AG09319 (cell line): ENCODE measurements around the gene C6orf163.
"Not testable (repeated sequence)": the region's sequence is repeated elsewhere in the genome, so short reads cannot be mapped to it uniquely, and the experiment has no call there.

Experiments
- DNase-seq: peaks from one replicate; pipeline ENCODE4 v3.0.0-alpha.2; 2010; ENCODE audit warnings: low read depth; ENCODE audit errors: extremely low read depth
- CTCF ChIP-seq: IDR thresholded peaks from 2 replicates; pipeline ENCODE4 v1.5.1; 2011; ENCODE audit warnings: low read depth, mild to moderate bottlenecking, inconsistent platforms, low read length, moderate library complexity

C6orf163 gene

GRCh38 chr6:87322304-87323212, 22.1 kb upstream of the C6orf163 start, which contains the start of gene SMIM8:
SMIM8 (plus strand) TSS chr6:87322588; CDS start chr6:87337032, 14,444 bp downstream.
- peak; percentile 76 for TF ChIP-seq CTCF
- peak; percentile 23 for DNase-seq

GRCh38 chr6:87323880-87324279, 20.7 kb upstream of the C6orf163 start:
- DNase-seq: not testable (repeated sequence)

GRCh38 chr6:87330961-87331360, 13.7 kb upstream of the C6orf163 start:
- no peak for TF ChIP-seq CTCF
- no peak for DNase-seq

GRCh38 chr6:87333033-87333432, 11.6 kb upstream of the C6orf163 start:
- DNase-seq: no peak
- no peak for TF ChIP-seq CTCF

GRCh38 chr6:87333591-87334181, 10.9 kb upstream of the C6orf163 start:
- no peak for DNase-seq
- TF ChIP-seq CTCF: no peak

DNA sequence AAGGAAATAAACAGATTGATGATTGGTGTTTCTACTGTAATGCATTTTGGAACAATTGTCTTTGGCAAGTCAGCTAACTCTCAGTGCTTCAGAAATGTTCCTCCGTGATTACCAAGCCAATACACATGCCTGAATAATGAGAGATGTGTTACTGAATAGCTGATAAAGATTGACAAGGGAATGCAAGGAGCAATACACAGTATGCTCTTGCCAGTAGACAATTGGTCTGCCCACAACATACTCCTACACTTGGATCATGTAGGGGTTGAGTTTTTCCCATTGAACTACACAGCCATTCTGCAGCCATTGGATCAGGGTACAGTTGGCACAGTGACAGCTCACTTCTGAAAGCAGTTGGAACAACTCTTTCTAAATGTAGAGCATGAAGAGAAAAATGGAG, 9.9 kb upstream of the C6orf163 start:
- no peak for DNase-seq
- TF ChIP-seq CTCF: no peak

DNA sequence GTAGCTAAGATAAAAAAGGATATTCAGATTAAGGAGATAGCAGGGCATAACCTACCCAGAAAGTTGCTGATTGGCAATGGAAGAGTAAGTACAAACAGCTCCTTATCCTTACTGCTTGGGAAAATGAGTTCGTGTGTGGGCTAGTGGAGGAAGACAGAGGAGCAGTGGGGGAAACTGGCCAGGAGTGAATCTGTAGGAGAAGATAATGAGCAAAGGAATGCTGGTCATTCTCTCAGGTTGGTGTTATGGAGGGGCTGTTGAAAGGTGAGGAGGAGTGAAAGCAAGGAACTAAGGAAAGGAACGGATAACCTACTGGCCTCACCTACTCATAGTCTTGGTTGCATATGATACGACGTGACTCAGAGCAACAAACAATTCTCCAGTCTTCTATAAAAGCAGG, 8.2 kb upstream of the C6orf163 start:
- TF ChIP-seq CTCF: no peak

More for the DNA sequence above, 8.2 kb upstream of the C6orf163 start:
- DNase-seq: no peak
